ENCODE measurements around the gene SERPINA10. TPM values are rescaled to one million over a fixed set of nuclear protein-coding genes. Genes with fewer than 3 reads are reported as not detected.

SERPINA10 gene
- total RNA-seq, 4 donors from 2014 or later: not detected

- Histone ChIP-seq H3K4me3 (no peak overlapping the region), H3K27me3 (no peaks in the 10 kb centered on the region), H3K4me1 (peaks cover 6 to 26% (median 17%) of the 10 kb centered on the region in 3 donors), H3K9me3 (no peaks in the 10 kb centered on the region), H3K27ac (no peak overlapping the region), H3K36me3 (no peaks in the 10 kb centered on the region)
- no peak for DNase-seq
- no peak for TF ChIP-seq POLR2A (IDR thresholded peaks at IDR 0.05)
- no peak for TF ChIP-seq CTCF (IDR thresholded peaks at IDR 0.05)
- 66 to 100% methylated on average over 2 of the region's 2 CpGs for WGBS, 2 donors
- intact Hi-C loops (cut with DNase I): no loop called here
Observed at GRCh38 chr14:94338023-94338422, 45.0 kb upstream of the SERPINA10 start.

- intact Hi-C loops (cut with DNase I): no loop called here
- WGBS, 2 donors: 62 to 65% methylated on average over 6 of the region's 6 CpGs
- Histone ChIP-seq H3K27ac (no peak overlapping the region), H3K36me3 (no peaks in the 10 kb centered on the region), H3K4me3 (no peak overlapping the region), H3K27me3 (no peaks in the 10 kb centered on the region), H3K9me3 (no peaks in the 10 kb centered on the region), H3K4me1 (peaks cover 0 to 19% (median 10%) of the 10 kb centered on the region in 3 donors)
- TF ChIP-seq POLR2A (IDR thresholded peaks at IDR 0.05) (no peak), CTCF (IDR thresholded peaks at IDR 0.05) (no peak)
- DNase-seq: no peak
Observed at GRCh38 chr14:94337274-94337673, 44.2 kb upstream of the SERPINA10 start.

GRCh38 chr14:94334872-94335271, 41.8 kb upstream of the SERPINA10 start:
- Histone ChIP-seq H3K27ac (no peak overlapping the region), H3K4me3 (no peak overlapping the region), H3K4me1 (peaks cover 0 to 6% (median 0%) of the 10 kb centered on the region in 3 donors), H3K9me3 (no peaks in the 10 kb centered on the region), H3K36me3 (no peaks in the 10 kb centered on the region), H3K27me3 (peaks cover 0 to 7% (median 0%) of the 10 kb centered on the region in 4 donors)
- intact Hi-C loops (cut with DNase I): no loop called here
- TF ChIP-seq POLR2A (IDR thresholded peaks at IDR 0.05) (no peak), CTCF (IDR thresholded peaks at IDR 0.05) (no peak)
- DNase-seq: no peak
- 37% methylated on average over 4 of the region's 4 CpGs for WGBS, 2 donors

GRCh38 chr14:94332587-94332986, 39.5 kb upstream of the SERPINA10 start:
- intact Hi-C loops (cut with DNase I): no loop called here
- H3K27me3 ChIP-seq: peaks cover 0 to 7% (median 0%) of the 10 kb centered on the region in 4 donors
- H3K36me3 ChIP-seq: no peaks in the 10 kb centered on the region
- H3K4me1 ChIP-seq: peaks cover 0 to 6% (median 0%) of the 10 kb centered on the region in 3 donors
- TF ChIP-seq CTCF (IDR thresholded peaks at IDR 0.05) (no peak), POLR2A (IDR thresholded peaks at IDR 0.05) (no peak)
- no peak overlapping the region for H3K27ac ChIP-seq
- H3K9me3 ChIP-seq: no peaks in the 10 kb centered on the region
- no peak for DNase-seq
- no peak overlapping the region for H3K4me3 ChIP-seq

- DNase-seq: no peak
- intact Hi-C loops (cut with DNase I): no loop called here
- peaks cover 0 to 6% (median 0%) of the 10 kb centered on the region in 3 donors for H3K4me1 ChIP-seq
- H3K27me3 ChIP-seq: peaks cover 0 to 7% (median 0%) of the 10 kb centered on the region in 4 donors
- H3K27ac ChIP-seq: no peak overlapping the region
- TF ChIP-seq CTCF (IDR thresholded peaks at IDR 0.05) (no peak), POLR2A (IDR thresholded peaks at IDR 0.05) (no peak)
- H3K36me3 ChIP-seq: no peaks in the 10 kb centered on the region
- 67 to 70% methylated on average over 7 of the region's 7 CpGs for WGBS, 2 donors
- H3K4me3 ChIP-seq: no peak overlapping the region
- H3K9me3 ChIP-seq: no peaks in the 10 kb centered on the region
Observed at GRCh38 chr14:94332063-94332583, 39.1 kb upstream of the SERPINA10 start.
